Glutamatergic neuron (in vitro differentiated cells): ENCODE results near the gene NDUFAF8. TPM values are rescaled to one million over a fixed set of nuclear protein-coding genes. Genes with fewer than 3 reads are reported as not detected.

Experiments used
- DNase-seq: peaks from one replicate; pipeline ENCODE4 v3.0.0; 2022
- H3K27ac Mint-ChIP-seq: one replicate; pipeline ENCODE4 v1.8.0; 2020; ENCODE audit warnings: mild to moderate bottlenecking, mixed read lengths, inconsistent platforms; ENCODE audit not compliant: unreplicated experiment
- H3K27me3 Mint-ChIP-seq: one replicate; pipeline ENCODE4 v1.8.0; 2020; ENCODE audit warnings: mild to moderate bottlenecking, moderate library complexity, mixed read lengths, inconsistent platforms; ENCODE audit not compliant: unreplicated experiment
- H3K36me3 Mint-ChIP-seq: one replicate; pipeline ENCODE4 v1.8.0; 2020; ENCODE audit warnings: mild to moderate bottlenecking, mixed read lengths, inconsistent platforms; ENCODE audit not compliant: unreplicated experiment
- H3K4me1 Mint-ChIP-seq: one replicate; pipeline ENCODE4 v1.8.0; 2020; ENCODE audit warnings: mild to moderate bottlenecking, low read depth, mixed read lengths, inconsistent platforms; ENCODE audit not compliant: unreplicated experiment
- H3K4me3 Mint-ChIP-seq: one replicate; pipeline ENCODE4 v1.8.0; 2020; ENCODE audit warnings: mild to moderate bottlenecking, mixed read lengths, inconsistent platforms; ENCODE audit not compliant: unreplicated experiment
- H3K9me3 Mint-ChIP-seq: one replicate; pipeline ENCODE4 v1.8.0; 2020; ENCODE audit warnings: mild to moderate bottlenecking, moderate library complexity, mixed read lengths, inconsistent platforms; ENCODE audit not compliant: unreplicated experiment
- CTCF ChIP-seq: fragments of 200-600 bp; sonication (generic); IDR thresholded peaks from one replicate; pipeline ENCODE4 v1.5.0; 2021; ENCODE audit not compliant: partially characterized antibody, unreplicated experiment
- total RNA-seq: library from RNA; stranded (reverse); fragmentation: NEBNext Ultra II Directional; extraction: Animal tissue kit (Norgen Biotek cat#: 25700); gene quantifications from one replicate; pipeline ENCODE4 v1.2.1, GENCODE V29; 2021; ENCODE audit not compliant: unreplicated experiment

NDUFAF8 gene
- total RNA-seq, 1 donor from 2014 or later: 31.5 TPM

- H3K4me3 Mint-ChIP-seq: no peak overlapping the region
- TF ChIP-seq CTCF: no peak
- DNase-seq: peak; percentile 38
- peaks cover 10% of the 10 kb centered on the region for H3K27me3 Mint-ChIP-seq
- no peaks in the 10 kb centered on the region for H3K36me3 Mint-ChIP-seq
- peaks cover 8% of the 10 kb centered on the region for H3K9me3 Mint-ChIP-seq
- H3K27ac Mint-ChIP-seq: no peak overlapping the region
- H3K4me1 Mint-ChIP-seq: peaks cover 21% of the 10 kb centered on the region
Measured at GRCh38 chr17:81245665-81246342, 6.7 kb downstream of the NDUFAF8 start.

GRCh38 chr17:81246343-81246670 is 7.2 kb downstream of the NDUFAF8 start:
- TF ChIP-seq CTCF: no peak
- Mint-ChIP-seq H3K27ac (no peak overlapping the region), H3K4me1 (peaks cover 22% of the 10 kb centered on the region), H3K36me3 (no peaks in the 10 kb centered on the region), H3K9me3 (peaks cover 8% of the 10 kb centered on the region), H3K27me3 (peaks cover 13% of the 10 kb centered on the region), H3K4me3 (no peak overlapping the region)
- peak; percentile 15 for DNase-seq

- Mint-ChIP-seq H3K4me1 (peaks cover 22% of the 10 kb centered on the region), H3K27me3 (peaks cover 17% of the 10 kb centered on the region), H3K27ac (no peak overlapping the region), H3K9me3 (peaks cover 11% of the 10 kb centered on the region), H3K4me3 (no peak overlapping the region), H3K36me3 (no peaks in the 10 kb centered on the region)
- no peak for TF ChIP-seq CTCF
- peak; percentile 11 for DNase-seq
Measured at GRCh38 chr17:81246679-81247338, 7.7 kb downstream of the NDUFAF8 start.

- TF ChIP-seq CTCF: no peak
- no peak for DNase-seq
- Mint-ChIP-seq H3K36me3 (no peaks in the 10 kb centered on the region), H3K4me1 (peaks cover 21% of the 10 kb centered on the region), H3K4me3 (no peak overlapping the region), H3K9me3 (peaks cover 17% of the 10 kb centered on the region), H3K27me3 (peaks cover 23% of the 10 kb centered on the region), H3K27ac (no peak overlapping the region)
Measured at GRCh38 chr17:81247339-81247990, 8.3 kb downstream of the NDUFAF8 start.

GRCh38 chr17:81248649-81249048 is 9.5 kb downstream of the NDUFAF8 start:
- Mint-ChIP-seq H3K4me3 (no peak overlapping the region), H3K27ac (no peak overlapping the region)
- DNase-seq: no peak

More at GRCh38 chr17:81248649-81249048, 9.5 kb downstream of the NDUFAF8 start:
- Mint-ChIP-seq H3K9me3 (peaks cover 27% of the 10 kb centered on the region), H3K27me3 (peaks cover 34% of the 10 kb centered on the region), H3K36me3 (no peaks in the 10 kb centered on the region), H3K4me1 (peaks cover 32% of the 10 kb centered on the region)
- TF ChIP-seq CTCF: no peak
